CD14-positive monocyte (primary cell): ENCODE measurements around the gene FBXO28. TPM values are rescaled to one million over a fixed set of nuclear protein-coding genes. Genes with fewer than 3 reads are reported as not detected.
A peak's percentile ranks its signal among the peaks of the same experiment; 100 is the strongest.

Source experiments
- DNase-seq, 3 donors: peaks; one replicate each; pipeline ENCODE4 v3.0.0-alpha.2; 2011 to 2022
- H2AFZ ChIP-seq: 2 replicates; pipeline ENCODE4 v1.6.0; 2012; ENCODE audit warnings: mild to moderate bottlenecking, low read depth, low read length, inconsistent platforms; ENCODE audit not compliant: insufficient read depth, poor library complexity, severe bottlenecking
- H3K27ac ChIP-seq, 2 donors: 1 replicate in 1 of 2; 2 replicates in 1 of 2; pipeline ENCODE4 v1.5.1; 2012 to 2013; ENCODE audit warnings: low read length in 2 of 2, control low read depth in 1 of 2, inconsistent platforms in 1 of 2, low read depth in 1 of 2, mild to moderate bottlenecking in 1 of 2
- H3K27me3 ChIP-seq, 2 donors: one replicate each; pipeline versions ENCODE4 v1.6.0 to v1.6.1; 2011 to 2013; ENCODE audit warnings: low read length in 2 of 2; ENCODE audit not compliant: control insufficient read depth in 2 of 2, insufficient read depth in 2 of 2
- H3K36me3 ChIP-seq, 2 donors: replicated peaks in 1 of 2; 1 replicate in 1 of 2; 2 replicates in 1 of 2; pipeline versions ENCODE4 v1.5.1 to v1.6.1; 2012 to 2013; ENCODE audit warnings: low read length in 2 of 2, control low read depth in 1 of 2, inconsistent platforms in 1 of 2, mild to moderate bottlenecking in 1 of 2; ENCODE audit not compliant: insufficient read depth in 2 of 2, control insufficient read depth in 1 of 2
- H3K4me1 ChIP-seq, 2 donors: 1 replicate in 1 of 2; 2 replicates in 1 of 2; pipeline versions ENCODE4 v1.5.1 to v1.6.1; 2012 to 2013; ENCODE audit warnings: low read length in 2 of 2, control low read depth in 1 of 2, inconsistent platforms in 1 of 2, mild to moderate bottlenecking in 1 of 2, moderate library complexity in 1 of 2; ENCODE audit not compliant: insufficient read depth in 2 of 2, control insufficient read depth in 1 of 2
- H3K4me2 ChIP-seq: replicated peaks from 2 replicates; pipeline ENCODE3; 2012; ENCODE audit warnings: low read length, moderate library complexity, mild to moderate bottlenecking; ENCODE audit not compliant: poor library complexity, severe bottlenecking; ENCODE audit errors: extremely low read depth
- H3K4me3 ChIP-seq, 3 experiments: fragments of 200-600 bp in 1 of 3; sonication (generic) in 1 of 3; replicated peaks in 1 of 3; 1 replicate in 2 of 3; 2 replicates in 1 of 3; pipeline ENCODE4 v1.5.1; 2011 to 2013; ENCODE audit warnings: low read length in 3 of 3, mild to moderate bottlenecking in 3 of 3, control low read depth in 2 of 3, low read depth in 2 of 3, inconsistent platforms in 1 of 3, moderate library complexity in 1 of 3
- H3K79me2 ChIP-seq: 2 replicates; pipeline ENCODE4 v1.6.0; 2012; ENCODE audit warnings: mild to moderate bottlenecking, control low read depth, inconsistent platforms, low read length, moderate library complexity; ENCODE audit not compliant: insufficient read depth
- H3K9ac ChIP-seq: 2 replicates; pipeline ENCODE4 v1.6.0; 2017; ENCODE audit warnings: low read length, mild to moderate bottlenecking; ENCODE audit not compliant: insufficient read depth, poor library complexity, severe bottlenecking
- H3K9me3 ChIP-seq, 2 donors: replicated peaks in 1 of 2; 1 replicate in 1 of 2; 2 replicates in 1 of 2; pipeline versions ENCODE4 v1.5.1 to v1.6.1; 2012 to 2013; ENCODE audit warnings: low read length in 2 of 2, control low read depth in 1 of 2; ENCODE audit not compliant: control insufficient read depth in 1 of 2, insufficient read depth in 1 of 2
- H4K20me1 ChIP-seq: 2 replicates; pipeline ENCODE4 v1.6.0; 2012; ENCODE audit warnings: mild to moderate bottlenecking, low read length, control low read depth, moderate library complexity; ENCODE audit not compliant: insufficient read depth
- H3K27ac Mint-ChIP-seq, 7 donors: one replicate each; pipeline ENCODE4 v1.8.0; 2020; ENCODE audit warnings: mild to moderate bottlenecking in 7 of 7, mixed read lengths in 7 of 7, moderate library complexity in 6 of 7, inconsistent platforms in 2 of 7
- H3K27me3 Mint-ChIP-seq, 3 donors: one replicate each; pipeline ENCODE4 v1.8.0; 2021 to 2022; ENCODE audit warnings: low read depth in 3 of 3, mild to moderate bottlenecking in 3 of 3, mixed read lengths in 3 of 3, moderate library complexity in 3 of 3, inconsistent platforms in 1 of 3
- H3K36me3 Mint-ChIP-seq, 2 donors: one replicate each; pipeline ENCODE4 v1.8.0; 2020; ENCODE audit warnings: mixed read lengths in 2 of 2, inconsistent platforms in 1 of 2, mild to moderate bottlenecking in 1 of 2
- H3K4me1 Mint-ChIP-seq: one replicate; pipeline ENCODE4 v1.8.0; 2020; ENCODE audit warnings: mild to moderate bottlenecking, mixed read lengths
- H3K4me3 Mint-ChIP-seq, 2 donors: one replicate each; pipeline ENCODE4 v1.8.0; 2020; ENCODE audit warnings: mild to moderate bottlenecking in 2 of 2, mixed read lengths in 2 of 2, moderate library complexity in 1 of 2
- H3K9me3 Mint-ChIP-seq, 7 donors: one replicate each; pipeline ENCODE4 v1.8.0; 2020 to 2022; ENCODE audit warnings: mixed read lengths in 7 of 7, mild to moderate bottlenecking in 6 of 7, moderate library complexity in 6 of 7, inconsistent platforms in 2 of 7
- WGBS: methylation state at CpG from one replicate; pipeline ENCODE4 v1.1.5; 2013; ENCODE audit warnings: missing lambda C conversion rate; ENCODE audit not compliant: insufficient coverage; 5-methylcytosine and 5-hydroxymethylcytosine counted together
- intact Hi-C, 2 donors: fragments of 100-400 bp; cut with micrococcal nuclease; formaldehyde crosslinking; loops; one replicate each; pipeline versions ENCODE4 v1.15.0 to v1.15.1; 2023
- polyA plus RNA-seq, 3 donors: library from polyadenylated mRNA; depleted of rRNA in 1 of 3; unstranded in 2 of 3; stranded (reverse) in 1 of 3; fragments of 300-500 nt in 2 of 3; fragments of >200 nt in 1 of 3; fragmentation: Illumina TruSeq in 2 of 3; gene quantifications; 1 replicate in 2 of 3; 2 replicates in 1 of 3; pipeline ENCODE4 v1.2.3, GENCODE V29; 2012 to 2021
- TF ChIP-seq, protein P1 (sequence below): fragments of 200-600 bp; IDR thresholded peaks from one replicate; pipeline ENCODE4 v1.8.0; 2022; ENCODE audit warnings: antibody characterized with exemption, mild to moderate bottlenecking

FBXO28 gene
- polyA plus RNA-seq, 3 donors = 12.9 to 15.8 (median 13.0) TPM

DNA sequence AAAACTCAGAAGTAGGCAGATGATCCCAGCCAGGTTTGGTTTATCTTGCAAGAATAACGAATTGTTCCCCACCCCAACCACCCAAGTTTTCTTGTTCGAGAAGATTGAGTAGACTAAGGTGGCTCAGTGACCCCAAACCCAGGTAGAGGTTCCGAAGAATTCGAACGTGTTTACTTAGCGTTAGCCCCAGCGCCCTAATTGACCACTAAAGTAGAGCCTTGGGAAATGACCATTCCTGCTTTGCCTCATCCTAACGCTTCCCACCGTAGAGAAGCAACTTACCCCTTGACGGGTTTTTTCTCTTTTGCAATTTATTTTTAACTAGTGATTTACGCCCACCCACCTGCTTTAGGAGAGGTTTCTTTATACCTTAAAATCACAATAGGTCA lies 870 bp downstream of the FBXO28 start:
- DNase-seq = no peak
- H3K4me3 Mint-ChIP-seq = peak overlapping the region; percentile 86 to 94

DNA sequence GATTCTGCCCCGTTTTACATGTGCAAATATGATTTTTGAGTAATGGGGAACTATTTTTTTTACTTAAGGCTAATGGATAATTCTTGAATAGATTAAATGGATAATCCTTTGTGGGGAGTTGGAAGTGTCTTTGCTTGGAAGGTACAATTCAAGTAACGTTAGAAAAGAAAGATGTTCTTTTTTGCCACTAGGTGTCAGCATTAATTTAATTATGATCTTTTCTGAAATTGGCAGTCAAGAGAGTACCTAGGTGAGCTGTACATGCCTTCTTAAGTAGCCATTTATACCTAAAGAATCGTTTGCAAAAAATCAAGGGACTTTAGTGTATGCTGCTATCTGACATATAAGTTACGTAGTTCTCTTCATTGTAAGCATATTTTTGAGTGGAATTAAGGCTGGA lies 2.2 kb downstream of the FBXO28 start:
- peaks cover 24% of the 10 kb centered on the region for H3K4me1 Mint-ChIP-seq
- DNase-seq = peak; percentile 15 to 48 (median 47)
- H3K27me3 Mint-ChIP-seq = peaks cover 0 to 3% (median 0%) of the 10 kb centered on the region in 3 donors
- no peaks in the 10 kb centered on the region for H3K9me3 Mint-ChIP-seq
- peaks cover 84% of the 10 kb centered on the region for H3K79me2 ChIP-seq
- peaks cover 22 to 34% of the 10 kb centered on the region in 2 donors for H3K4me1 ChIP-seq
- peak overlapping the region in 3 of 7 donors; percentile 11 to 76 (median 38) for H3K27ac Mint-ChIP-seq
- H3K36me3 Mint-ChIP-seq = peaks cover 10 to 14% of the 10 kb centered on the region in 2 donors
- no CpG with 5 or more reads among the region's 4 CpGs for WGBS
- H2AFZ ChIP-seq = no peak overlapping the region
- TF ChIP-seq, protein P1, sequence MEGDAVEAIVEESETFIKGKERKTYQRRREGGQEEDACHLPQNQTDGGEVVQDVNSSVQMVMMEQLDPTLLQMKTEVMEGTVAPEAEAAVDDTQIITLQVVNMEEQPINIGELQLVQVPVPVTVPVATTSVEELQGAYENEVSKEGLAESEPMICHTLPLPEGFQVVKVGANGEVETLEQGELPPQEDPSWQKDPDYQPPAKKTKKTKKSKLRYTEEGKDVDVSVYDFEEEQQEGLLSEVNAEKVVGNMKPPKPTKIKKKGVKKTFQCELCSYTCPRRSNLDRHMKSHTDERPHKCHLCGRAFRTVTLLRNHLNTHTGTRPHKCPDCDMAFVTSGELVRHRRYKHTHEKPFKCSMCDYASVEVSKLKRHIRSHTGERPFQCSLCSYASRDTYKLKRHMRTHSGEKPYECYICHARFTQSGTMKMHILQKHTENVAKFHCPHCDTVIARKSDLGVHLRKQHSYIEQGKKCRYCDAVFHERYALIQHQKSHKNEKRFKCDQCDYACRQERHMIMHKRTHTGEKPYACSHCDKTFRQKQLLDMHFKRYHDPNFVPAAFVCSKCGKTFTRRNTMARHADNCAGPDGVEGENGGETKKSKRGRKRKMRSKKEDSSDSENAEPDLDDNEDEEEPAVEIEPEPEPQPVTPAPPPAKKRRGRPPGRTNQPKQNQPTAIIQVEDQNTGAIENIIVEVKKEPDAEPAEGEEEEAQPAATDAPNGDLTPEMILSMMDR = peak; percentile 76
- no peak overlapping the region for H3K4me2 ChIP-seq
- no peak overlapping the region for H3K27ac ChIP-seq
- H3K4me3 ChIP-seq = no peak overlapping the region
- H3K27me3 ChIP-seq = no peaks in the 10 kb centered on the region
- H4K20me1 ChIP-seq = peaks cover 49% of the 10 kb centered on the region
- peaks cover 9 to 21% of the 10 kb centered on the region in 2 donors for H3K36me3 ChIP-seq
- no peak overlapping the region for H3K4me3 Mint-ChIP-seq
- intact Hi-C loops = no loop called here
- H3K9ac ChIP-seq = no peak overlapping the region
- H3K9me3 ChIP-seq = no peaks in the 10 kb centered on the region

More for the DNA sequence above, 870 bp downstream of the FBXO28 start:
- H3K27ac ChIP-seq = peak overlapping the region; percentile 91 to 96
- peak overlapping the region; percentile 89 to 95 (median 93) for H3K27ac Mint-ChIP-seq
- peaks cover 22 to 34% of the 10 kb centered on the region in 2 donors for H3K4me1 ChIP-seq
- H3K36me3 Mint-ChIP-seq = peaks cover 6 to 8% of the 10 kb centered on the region in 2 donors
- peaks cover 35% of the 10 kb centered on the region for H4K20me1 ChIP-seq
- peaks cover 0 to 5% (median 0%) of the 10 kb centered on the region in 3 donors for H3K27me3 Mint-ChIP-seq
- H3K9ac ChIP-seq = peak overlapping the region; percentile 95
- H3K79me2 ChIP-seq = peaks cover 70% of the 10 kb centered on the region
- H3K4me3 ChIP-seq = peak overlapping the region; percentile 75 to 87 (median 76)
- peaks cover 6 to 14% of the 10 kb centered on the region in 2 donors for H3K36me3 ChIP-seq
- no peaks in the 10 kb centered on the region for H3K9me3 Mint-ChIP-seq
- TF ChIP-seq, protein P1 = no peak
- peak overlapping the region; percentile 97 for H2AFZ ChIP-seq
- 0% methylated on average over 3 of the region's 11 CpGs for WGBS
- peak overlapping the region; percentile 82 for H3K4me2 ChIP-seq
- intact Hi-C loops = loop anchor here (5.0 kb wide), 1 partner anchor 218 kb away; the partner anchor contains the start of gene NVL (in 2 of the 2)
- H3K4me1 Mint-ChIP-seq = peaks cover 24% of the 10 kb centered on the region
- H3K9me3 ChIP-seq = no peaks in the 10 kb centered on the region
- peaks cover 0 to under 1% of the 10 kb centered on the region in 2 donors for H3K27me3 ChIP-seq
